HEK293 (cell line): ENCODE data around the gene CRYZL1.

Experiments used
- CTCF ChIA-PET: fragments of 350-600 bp; formaldehyde crosslinking; extraction: SDS; loops from one replicate; lab custom pipeline; 2021; ENCODE audit warnings: antibody characterized with exemption; lab: Yijun Ruan, JAX
- POLR2A ChIA-PET: fragments of 300-600 bp; formaldehyde crosslinking; extraction: SDS; loops from one replicate; lab custom pipeline; 2020; ENCODE audit warnings: antibody characterized with exemption, inconsistent platforms; lab: Yijun Ruan, JAX
- H3K27ac ChIP-seq: fragments of 200-500 bp; sonication (Bioruptor generic); 2 replicates; pipeline ENCODE4 v1.5.1; 2014; ENCODE audit warnings: low read depth, low read length, control low read depth, inconsistent platforms; ENCODE audit errors: extremely low read depth
- H3K36me3 ChIP-seq, 2 experiments: fragments of 200-500 bp in 1 of 2; sonication (Bioruptor generic) in 1 of 2; 1 replicate in 1 of 2; 2 replicates in 1 of 2; pipeline ENCODE4 v1.5.1; 2014 to 2017; ENCODE audit warnings: inconsistent platforms in 2 of 2, low read length in 2 of 2; ENCODE audit not compliant: control insufficient read depth in 2 of 2, insufficient read depth in 1 of 2
- H3K4me1 ChIP-seq: fragments of 200-500 bp; sonication (Bioruptor generic); 2 replicates; pipeline ENCODE4 v1.5.1; 2014; ENCODE audit warnings: mild to moderate bottlenecking, low read length, inconsistent platforms; ENCODE audit not compliant: control insufficient read depth, insufficient read depth
- H3K4me3 ChIP-seq: 2 replicates; pipeline ENCODE4 v1.5.1; 2011; ENCODE audit warnings: low read depth, mild to moderate bottlenecking, control low read depth, low read length, moderate library complexity
- H3K9me3 ChIP-seq: fragments of 200-500 bp; sonication (Bioruptor generic); 2 replicates; pipeline ENCODE4 v1.5.1; 2014; ENCODE audit warnings: low read depth, low read length, inconsistent platforms; ENCODE audit not compliant: control insufficient read depth, insufficient read depth
- GLIS1 ChIP-seq: fragments of 450-650 bp; formaldehyde crosslinking; IDR thresholded peaks from 2 replicates; pipeline ENCODE4 v1.5.1; 2016; ENCODE audit warnings: missing biosample characterization, missing genetic modification characterization
- HIC1 ChIP-seq: fragments of 450-650 bp; formaldehyde crosslinking; IDR thresholded peaks from 2 replicates; pipeline ENCODE4 v1.5.1; 2016; ENCODE audit warnings: missing biosample characterization, missing genetic modification characterization
- KLF1 ChIP-seq: fragments of 450-650 bp; formaldehyde crosslinking; IDR thresholded peaks from 2 replicates; pipeline ENCODE4 v1.5.1; 2016; ENCODE audit warnings: missing biosample characterization, missing genetic modification characterization
- KLF16 ChIP-seq: fragments of 450-650 bp; formaldehyde crosslinking; IDR thresholded peaks from 2 replicates; pipeline ENCODE4 v1.5.1; 2017; ENCODE audit warnings: missing biosample characterization, missing genetic modification characterization
- PRDM10 ChIP-seq: fragments of 450-650 bp; formaldehyde crosslinking; IDR thresholded peaks from 2 replicates; pipeline ENCODE4 v1.5.1; 2016; ENCODE audit warnings: missing biosample characterization, missing genetic modification characterization
- SP7 ChIP-seq: fragments of 450-650 bp; formaldehyde crosslinking; IDR thresholded peaks from 2 replicates; pipeline ENCODE4 v1.5.1; 2016; ENCODE audit warnings: missing biosample characterization, missing genetic modification characterization
- YY1 ChIP-seq: fragments of 450-650 bp; formaldehyde crosslinking; IDR thresholded peaks from 2 replicates; pipeline ENCODE4 v1.5.1; 2018; ENCODE audit warnings: missing biosample characterization, missing genetic modification characterization
- ZBTB11 ChIP-seq: fragments of 450-650 bp; formaldehyde crosslinking; conservative IDR thresholded peaks from 2 replicates; pipeline ENCODE4 v1.5.1; 2016; ENCODE audit warnings: low read depth, missing biosample characterization, missing genetic modification characterization
- ZBTB21 ChIP-seq: fragments of 450-650 bp; formaldehyde crosslinking; IDR thresholded peaks from 2 replicates; pipeline ENCODE4 v1.5.1; 2017; ENCODE audit warnings: missing biosample characterization, missing genetic modification characterization
- ZFHX2 ChIP-seq: fragments of 450-650 bp; formaldehyde crosslinking; conservative IDR thresholded peaks from 2 replicates; pipeline ENCODE4 v1.5.1; 2016; ENCODE audit warnings: missing biosample characterization, missing genetic modification characterization
- ZFP37 ChIP-seq: fragments of 450-650 bp; formaldehyde crosslinking; IDR thresholded peaks from 2 replicates; pipeline ENCODE4 v1.5.1; 2016; ENCODE audit warnings: missing biosample characterization, missing genetic modification characterization
- ZNF157 ChIP-seq: fragments of 450-650 bp; formaldehyde crosslinking; IDR thresholded peaks from 2 replicates; pipeline ENCODE4 v1.5.1; 2016; ENCODE audit warnings: missing biosample characterization, missing genetic modification characterization
- ZNF202 ChIP-seq: fragments of 450-650 bp; formaldehyde crosslinking; IDR thresholded peaks from 2 replicates; pipeline ENCODE4 v1.5.1; 2016; ENCODE audit warnings: missing biosample characterization, missing genetic modification characterization, borderline replicate concordance
- ZNF214 ChIP-seq: fragments of 450-650 bp; formaldehyde crosslinking; IDR thresholded peaks from 2 replicates; pipeline ENCODE4 v1.5.1; 2017; ENCODE audit warnings: missing biosample characterization, mild to moderate bottlenecking, missing genetic modification characterization, borderline replicate concordance
- ZNF239 ChIP-seq: fragments of 450-650 bp; formaldehyde crosslinking; IDR thresholded peaks from 2 replicates; pipeline ENCODE4 v1.5.1; 2016; ENCODE audit warnings: missing biosample characterization, missing genetic modification characterization
- ZNF350 ChIP-seq: fragments of 450-650 bp; formaldehyde crosslinking; IDR thresholded peaks from 2 replicates; pipeline ENCODE4 v1.5.0; 2017; ENCODE audit warnings: missing biosample characterization, mild to moderate bottlenecking, missing genetic modification characterization
- ZNF354C ChIP-seq: fragments of 450-650 bp; formaldehyde crosslinking; IDR thresholded peaks from 2 replicates; pipeline ENCODE4 v1.5.1; 2016; ENCODE audit warnings: missing biosample characterization, missing genetic modification characterization, low read depth, borderline replicate concordance
- ZNF426 ChIP-seq: fragments of 450-650 bp; formaldehyde crosslinking; IDR thresholded peaks from 2 replicates; pipeline ENCODE4 v1.5.1; 2017; ENCODE audit warnings: missing biosample characterization, missing genetic modification characterization, mild to moderate bottlenecking, inconsistent platforms, moderate library complexity
- ZNF521 ChIP-seq: fragments of 450-650 bp; formaldehyde crosslinking; IDR thresholded peaks from 2 replicates; pipeline ENCODE4 v1.5.1; 2017; ENCODE audit warnings: missing biosample characterization, mild to moderate bottlenecking, missing genetic modification characterization
- ZNF529 ChIP-seq: fragments of 450-650 bp; formaldehyde crosslinking; IDR thresholded peaks from 2 replicates; pipeline ENCODE4 v1.5.1; 2017; ENCODE audit warnings: missing genetic modification characterization, missing biosample characterization; ENCODE audit not compliant: insufficient replicate concordance
- ZNF639 ChIP-seq: fragments of 450-650 bp; formaldehyde crosslinking; IDR thresholded peaks from 2 replicates; pipeline ENCODE4 v1.5.1; 2016; ENCODE audit warnings: missing biosample characterization, missing genetic modification characterization
- ZNF670 ChIP-seq: fragments of 450-650 bp; formaldehyde crosslinking; IDR thresholded peaks from 2 replicates; pipeline ENCODE4 v1.5.1; 2016; ENCODE audit warnings: missing biosample characterization, missing genetic modification characterization, low read depth
- ZNF692 ChIP-seq: fragments of 450-650 bp; formaldehyde crosslinking; IDR thresholded peaks from 2 replicates; pipeline ENCODE4 v1.5.1; 2016; ENCODE audit warnings: missing biosample characterization, missing genetic modification characterization

CRYZL1 gene

GRCh38 chr21:33598051-33598450 lies 43.5 kb downstream of the CRYZL1 start (continued):
- TF ChIP-seq ZNF214 (no peak), HIC1 (tag by site-specific recombination) (no peak)

GRCh38 chr21:33588485-33589335 lies 52.8 kb downstream of the CRYZL1 start, which contains the start of gene DONSON:
DONSON (minus strand) TSS chr21:33588684; CDS start chr21:33588641, 43 bp downstream.
- CTCF ChIA-PET = interaction anchor here (0.6 to 7.4 kb wide), 7 partner anchors 9 to 967 kb away, joined by 3 to 79 read pairs (median 3); no protein-coding TSS in a partner anchor
- POLR2A ChIA-PET = interaction anchor here (0.5 to 2.4 kb wide), 23 partner anchors 8 to 314 kb away, joined by 3 to 20 read pairs (median 5); partner anchors contain the start of genes DNAJC28, IFNAR1, ITSN1 and SON
- peak within 1 kb of the TSS; percentile 69 for H3K4me3 ChIP-seq
- TF ChIP-seq KLF16 (tag by site-specific recombination) (peak; percentile 64), ZNF350 (no peak), ZNF426 (tag by site-specific recombination) (no peak), ZNF639 (tag by site-specific recombination) (peak; percentile 39; the same call in 1 of the 2 replicates), ZNF239 (no peak), YY1 (peak; percentile 38; the same call in 1 of the 2 replicates), SP7 (tag by site-specific recombination) (peak; percentile 82), ZNF202 (tag by site-specific recombination) (no peak), ZNF354C (tag by site-specific recombination) (no peak), ZNF521 (tag by site-specific recombination) (no peak), ZBTB11 (tag by site-specific recombination) (no peak), GLIS1 (tag by site-specific recombination) (peak; percentile 60), ZNF529 (no peak), ZFP37 (tag by site-specific recombination) (no peak; the same call in 1 of the 2 replicates), ZFHX2 (peak; percentile 83), ZBTB21 (peak; percentile 51), PRDM10 (peak; percentile 67), KLF1 (peak; percentile 65; the same call in 1 of the 2 replicates), ZNF670 (tag by site-specific recombination) (no peak), ZNF157 (tag by site-specific recombination) (no peak), ZNF692 (tag by site-specific recombination) (no peak)

More at GRCh38 chr21:33588485-33589335, 52.8 kb downstream of the CRYZL1 start, which contains the start of gene DONSON:
- Histone ChIP-seq H3K27ac (peak within 1 kb of the TSS; percentile 89), H3K9me3 (no peaks in the 10 kb centered on the region), H3K36me3 (peaks cover 27 to 35% of the 10 kb centered on the region in 2 experiments), H3K4me1 (peaks cover 4% of the 10 kb centered on the region; the same call in 1 of the 2 replicates)
